Measurements from ENCODE around the gene STRIP1. TPM values are rescaled to one million over a fixed set of nuclear protein-coding genes. Genes with fewer than 3 reads are reported as not detected.
A peak's percentile ranks its signal among the peaks of the same experiment; 100 is the strongest.
"Not testable (repeated sequence)": the region's sequence is repeated elsewhere in the genome, so short reads cannot be mapped to it uniquely, and the experiment has no call there.

STRIP1 gene
- total RNA-seq, 1 donor from 2014 or later, result 31.1 TPM

- DNase-seq (ENCODE audit: low read depth in 2 of 2), result no peak
Measured at GRCh38 chr1:110008971-110009565, 25.4 kb upstream of the STRIP1 start.

- DNase-seq (ENCODE audit: low read depth in 2 of 2), result peak in 1 of 2 donors; percentile 50
Measured at GRCh38 chr1:110011527-110012041, 22.8 kb upstream of the STRIP1 start.

GRCh38 chr1:110012100-110012780, 22.2 kb upstream of the STRIP1 start:
- DNase-seq (ENCODE audit: low read depth in 2 of 2), result no peak

- no peak for DNase-seq (ENCODE audit: low read depth in 2 of 2)
Measured at GRCh38 chr1:110017792-110018191, 16.6 kb upstream of the STRIP1 start.

- DNase-seq (ENCODE audit: low read depth in 2 of 2), result no peak
Measured at GRCh38 chr1:110018396-110018795, 16.0 kb upstream of the STRIP1 start.

GRCh38 chr1:110019770-110020169, 14.7 kb upstream of the STRIP1 start:
- DNase-seq (ENCODE audit: low read depth in 2 of 2), result no peak

- no peak for DNase-seq (ENCODE audit: low read depth in 2 of 2)
Measured at GRCh38 chr1:110021285-110021684, 13.1 kb upstream of the STRIP1 start.

GRCh38 chr1:110024613-110025012, 9.8 kb upstream of the STRIP1 start:
- DNase-seq (ENCODE audit: low read depth in 2 of 2), result no peak

- not testable (repeated sequence) for DNase-seq (ENCODE audit: low read depth in 2 of 2)
Measured at GRCh38 chr1:110030687-110031086, 3.7 kb upstream of the STRIP1 start.

GRCh38 chr1:110032327-110032726, 2.1 kb upstream of the STRIP1 start:
- DNase-seq (ENCODE audit: low read depth in 2 of 2), result no peak

- DNase-seq (ENCODE audit: low read depth in 2 of 2), result no peak
Measured at GRCh38 chr1:110033421-110033820, 1.0 kb upstream of the STRIP1 start.

GRCh38 chr1:110034040-110034450, 379 bp upstream of the STRIP1 start:
- DNase-seq (ENCODE audit: low read depth in 2 of 2), result no peak

GRCh38 chr1:110035236-110035752, 870 bp downstream of the STRIP1 start:
- no peak for DNase-seq (ENCODE audit: low read depth in 2 of 2)

GRCh38 chr1:110038271-110038670, 3.8 kb downstream of the STRIP1 start:
- no peak for DNase-seq (ENCODE audit: low read depth in 2 of 2)

- no peak for DNase-seq (ENCODE audit: low read depth in 2 of 2)
Measured at GRCh38 chr1:110039641-110040040, 5.2 kb downstream of the STRIP1 start.

GRCh38 chr1:110040548-110040947, 6.1 kb downstream of the STRIP1 start:
- DNase-seq (ENCODE audit: low read depth in 2 of 2), result no peak

- no peak for DNase-seq (ENCODE audit: low read depth in 2 of 2)
Measured at GRCh38 chr1:110043016-110043415, 8.6 kb downstream of the STRIP1 start.

GRCh38 chr1:110047463-110047862, 13.0 kb downstream of the STRIP1 start:
- DNase-seq (ENCODE audit: low read depth in 2 of 2), result no peak

GRCh38 chr1:110048240-110048639, 13.8 kb downstream of the STRIP1 start:
- DNase-seq (ENCODE audit: low read depth in 2 of 2), result no peak

GRCh38 chr1:110048923-110049601, 14.6 kb downstream of the STRIP1 start:
- DNase-seq (ENCODE audit: low read depth in 2 of 2), result no peak

- DNase-seq (ENCODE audit: low read depth in 2 of 2), result no peak
Measured at GRCh38 chr1:110049801-110050601, 15.6 kb downstream of the STRIP1 start.

Measured in dermis microvascular lymphatic vessel endothelial cell (primary cell).